Thymus (tissue), 11 donors: ENCODE data around the gene HMG20B. TPM values are rescaled to one million over a fixed set of nuclear protein-coding genes. Genes with fewer than 3 reads are reported as not detected.

Source experiments
- DNase-seq, 9 donors: peaks; one replicate each; pipeline ENCODE4 v3.0.0-alpha.2; 2013; ENCODE audit warnings: low spot score in 9 of 9, low read depth in 6 of 9, missing footprints in 1 of 9
- H3K27ac ChIP-seq, 2 donors: one replicate each; pipeline ENCODE4 v1.5.1; 2013; ENCODE audit warnings: control low read depth in 1 of 2, low read depth in 1 of 2, low read length in 1 of 2, mild to moderate bottlenecking in 1 of 2, moderate library complexity in 1 of 2
- H3K27me3 ChIP-seq, 2 donors: one replicate each; pipeline ENCODE4 v1.5.1; 2013; ENCODE audit warnings: low read length in 1 of 2; ENCODE audit not compliant: control insufficient read depth in 2 of 2, insufficient read depth in 1 of 2
- H3K36me3 ChIP-seq, 2 donors: one replicate each; pipeline ENCODE4 v1.5.1; 2013; ENCODE audit warnings: low read length in 1 of 2, mild to moderate bottlenecking in 1 of 2, moderate library complexity in 1 of 2; ENCODE audit not compliant: control insufficient read depth in 2 of 2, insufficient read depth in 2 of 2
- H3K4me1 ChIP-seq, 2 donors: one replicate each; pipeline ENCODE4 v1.5.1; 2013; ENCODE audit warnings: low read length in 2 of 2; ENCODE audit not compliant: control insufficient read depth in 2 of 2, insufficient read depth in 2 of 2
- H3K4me3 ChIP-seq, 2 donors: one replicate each; pipeline ENCODE4 v1.5.1; 2013; ENCODE audit warnings: low read length in 2 of 2, control low read depth in 1 of 2, mild to moderate bottlenecking in 1 of 2
- H3K9me3 ChIP-seq, 2 donors: one replicate each; pipeline ENCODE4 v1.5.1; 2013; ENCODE audit warnings: low read length in 1 of 2, mild to moderate bottlenecking in 1 of 2; ENCODE audit not compliant: control insufficient read depth in 2 of 2, insufficient read depth in 1 of 2
- WGBS: extraction: QIAGEN DNeasy Blood & Tissue Kit; methylation state at CpG from one replicate; pipeline ENCODE4 v1.1.7; 2013; 5-methylcytosine and 5-hydroxymethylcytosine counted together
- polyA plus RNA-seq: library from polyadenylated mRNA; stranded (reverse); fragments of 200-250 nt; gene quantifications from one replicate; pipeline ENCODE4 v1.2.3, GENCODE V29; 2013
- total RNA-seq: library from RNA; stranded (reverse); fragments of 120-200 nt; gene quantifications from one replicate; pipeline ENCODE4 v1.2.4, GENCODE V29; 2013
- donor health status: healthy.

Gene HMG20B
- total and polyA plus RNA-seq, 2 donors, result 111 to 116 TPM

DNA sequence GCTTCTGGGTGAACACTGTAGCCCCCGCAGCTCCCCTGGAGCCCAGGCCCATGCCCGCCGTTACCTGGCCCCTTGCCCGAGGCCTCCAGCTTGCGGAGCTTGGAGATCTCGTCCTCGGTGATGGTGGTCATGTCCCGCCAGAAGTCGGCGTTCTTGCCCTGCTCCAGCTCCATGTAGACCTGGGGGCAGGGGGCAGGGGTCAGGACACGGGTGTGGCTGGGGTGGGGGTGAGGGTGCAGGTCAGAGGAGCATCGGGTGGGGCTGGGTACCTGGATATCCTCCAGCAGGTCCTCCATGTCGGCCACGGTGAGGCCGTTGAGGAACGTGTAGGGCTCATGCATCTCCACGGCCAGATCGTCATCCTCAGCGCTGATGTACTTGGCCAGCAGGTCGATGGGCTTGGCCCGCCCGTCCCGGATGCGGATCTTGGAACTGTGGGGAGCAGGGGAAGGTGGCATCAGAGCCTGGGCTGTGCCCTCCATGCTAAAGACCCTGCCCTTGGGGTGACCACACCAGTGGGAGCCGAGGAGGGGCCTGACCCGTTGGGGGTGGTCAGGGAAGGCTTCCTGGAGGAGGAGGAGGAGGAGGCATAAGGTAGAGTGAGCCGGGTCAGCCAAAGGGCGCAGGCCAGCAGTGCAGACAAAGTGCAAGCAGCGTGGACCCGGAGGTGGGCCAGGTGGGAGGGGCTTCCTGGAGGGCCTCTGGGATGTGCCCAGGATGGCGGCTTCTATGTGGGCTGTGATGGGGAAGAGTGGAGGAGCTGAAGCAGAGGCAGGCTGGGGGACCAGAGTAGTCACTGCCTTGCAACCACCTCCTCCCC is 46.3 kb downstream of the HMG20B start:
- no peaks in the 10 kb centered on the region for H3K9me3 ChIP-seq
- H3K36me3 ChIP-seq, result peaks cover 44 to 81% of the 10 kb centered on the region in 2 donors
- DNase-seq, result no peak
- no peaks in the 10 kb centered on the region for H3K27me3 ChIP-seq
- H3K27ac ChIP-seq, result peak overlapping the region in 1 of 2 donors; percentile 26
- 96% methylated on average over 31 of the region's 31 CpGs for WGBS
- H3K4me3 ChIP-seq, result no peak overlapping the region
- H3K4me1 ChIP-seq, result peaks cover 5 to 22% of the 10 kb centered on the region in 2 donors

DNA sequence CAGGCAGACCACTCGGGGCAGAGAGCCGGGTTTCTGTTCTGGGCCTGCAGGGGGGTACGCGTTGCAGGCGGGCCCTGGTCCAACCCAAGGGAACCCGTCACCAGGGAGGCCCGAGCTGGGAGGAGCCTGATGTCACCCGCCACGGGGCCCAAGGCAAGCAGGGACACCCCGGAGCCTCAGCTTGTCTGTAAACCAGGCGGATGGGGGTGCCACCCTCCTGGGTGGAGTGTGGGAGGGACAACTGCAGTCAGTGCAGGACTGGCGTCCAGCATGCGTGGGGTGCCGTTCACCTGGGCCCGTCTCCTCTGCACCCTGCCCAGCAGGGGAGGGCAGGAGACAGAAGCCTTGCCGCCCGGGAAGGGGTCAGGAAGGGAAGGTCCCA is 46.9 kb downstream of the HMG20B start:
- peaks cover 43 to 75% of the 10 kb centered on the region in 2 donors for H3K36me3 ChIP-seq
- H3K4me1 ChIP-seq, result peaks cover 9 to 25% of the 10 kb centered on the region in 2 donors
- no peaks in the 10 kb centered on the region for H3K27me3 ChIP-seq
- H3K9me3 ChIP-seq, result no peaks in the 10 kb centered on the region
- no peak for DNase-seq
- 91% methylated on average over 17 of the region's 17 CpGs for WGBS
- no peak overlapping the region for H3K4me3 ChIP-seq
- H3K27ac ChIP-seq, result no peak overlapping the region

DNA sequence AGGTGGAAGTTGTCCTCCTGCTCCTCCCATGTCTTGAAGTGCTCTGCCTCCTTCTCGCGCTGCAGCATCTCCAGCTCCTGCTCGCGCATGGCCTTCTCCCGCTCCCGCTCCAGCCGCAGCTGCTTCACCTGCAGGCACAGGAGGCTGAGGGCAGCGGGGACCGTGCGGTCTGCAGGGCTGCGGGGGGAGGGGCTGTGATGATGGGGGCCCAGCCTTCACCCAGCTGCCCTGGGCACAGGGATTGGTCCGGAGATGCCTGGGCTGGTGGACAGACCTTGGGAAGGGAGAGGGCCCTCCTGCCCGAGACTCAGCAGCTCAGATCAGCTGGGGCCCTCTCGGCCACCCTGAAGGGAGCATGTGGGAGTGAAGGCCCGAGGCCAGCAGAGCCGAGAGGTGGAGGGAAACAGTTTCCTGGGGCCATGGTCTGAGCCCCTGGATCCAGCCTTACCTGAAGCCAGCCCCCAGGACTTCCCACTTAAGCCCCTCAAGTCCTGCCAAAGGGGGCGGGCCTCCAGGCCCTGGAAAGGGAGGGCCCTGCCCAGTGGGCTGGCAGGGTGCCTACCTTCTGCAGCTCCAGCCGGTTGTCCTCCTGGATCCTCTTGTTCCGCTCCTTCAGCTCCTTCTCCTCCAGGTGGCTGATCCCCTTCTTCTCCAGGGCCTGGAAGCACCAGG is 47.5 kb downstream of the HMG20B start:
- Histone ChIP-seq H3K36me3 (peaks cover 43 to 71% of the 10 kb centered on the region in 2 donors), H3K4me1 (peaks cover 10 to 26% of the 10 kb centered on the region in 2 donors), H3K4me3 (no peak overlapping the region), H3K27me3 (no peaks in the 10 kb centered on the region), H3K27ac (no peak overlapping the region), H3K9me3 (no peaks in the 10 kb centered on the region)
- 96% methylated on average over 19 of the region's 19 CpGs for WGBS
- no peak for DNase-seq

DNA sequence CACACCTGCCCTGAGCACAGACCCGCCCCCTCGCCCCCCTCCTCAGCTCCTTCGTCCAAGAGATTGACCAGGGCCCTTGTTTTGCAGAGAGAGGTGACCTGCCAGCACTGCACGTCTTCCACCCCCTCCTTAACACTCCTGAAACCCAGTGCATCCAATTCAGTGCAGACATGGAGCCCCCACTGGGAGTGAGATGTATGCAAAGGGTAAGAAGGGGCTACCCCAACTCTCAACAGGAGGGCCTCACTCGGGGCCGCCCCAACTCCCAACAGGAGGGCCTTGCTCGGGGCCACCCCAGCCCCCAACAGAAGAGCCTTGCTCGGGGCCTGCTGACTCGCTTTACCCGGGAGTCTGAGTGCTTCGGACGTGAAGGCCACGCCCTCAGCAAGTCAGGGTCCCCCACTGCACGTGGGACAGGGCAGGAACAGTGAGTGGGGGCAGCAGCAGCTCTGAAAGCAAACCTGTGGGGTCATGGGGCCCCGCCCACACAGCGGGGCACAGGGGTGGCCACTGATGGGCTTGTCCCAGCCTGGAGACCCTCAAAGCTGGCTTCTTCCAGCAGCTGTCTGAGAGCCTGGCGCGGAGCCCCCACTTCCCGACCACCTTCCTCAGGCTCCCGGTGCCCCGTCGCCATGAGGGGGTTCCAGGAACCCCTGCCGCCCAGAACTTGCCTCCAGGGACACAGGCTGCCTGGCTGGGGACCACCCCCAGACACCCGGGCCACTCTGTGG is 48.2 kb downstream of the HMG20B start:
- H3K27ac ChIP-seq, result no peak overlapping the region
- peaks cover 40 to 64% of the 10 kb centered on the region in 2 donors for H3K36me3 ChIP-seq
- H3K4me3 ChIP-seq, result no peak overlapping the region
- no peaks in the 10 kb centered on the region for H3K27me3 ChIP-seq
- DNase-seq, result no peak
- no peaks in the 10 kb centered on the region for H3K9me3 ChIP-seq
- 97% methylated on average over 24 of the region's 24 CpGs for WGBS
- H3K4me1 ChIP-seq, result peaks cover 17 to 31% of the 10 kb centered on the region in 2 donors

- Histone ChIP-seq H3K4me1 (peaks cover 18 to 34% of the 10 kb centered on the region in 2 donors), H3K36me3 (peaks cover 38 to 63% of the 10 kb centered on the region in 2 donors), H3K4me3 (no peak overlapping the region), H3K27ac (no peak overlapping the region), H3K9me3 (no peaks in the 10 kb centered on the region), H3K27me3 (no peaks in the 10 kb centered on the region)
- WGBS, result 98% methylated on average over 15 of the region's 15 CpGs
- no peak for DNase-seq
Measured at GRCh38 chr19:3621689-3622088, 48.9 kb downstream of the HMG20B start.

DNA sequence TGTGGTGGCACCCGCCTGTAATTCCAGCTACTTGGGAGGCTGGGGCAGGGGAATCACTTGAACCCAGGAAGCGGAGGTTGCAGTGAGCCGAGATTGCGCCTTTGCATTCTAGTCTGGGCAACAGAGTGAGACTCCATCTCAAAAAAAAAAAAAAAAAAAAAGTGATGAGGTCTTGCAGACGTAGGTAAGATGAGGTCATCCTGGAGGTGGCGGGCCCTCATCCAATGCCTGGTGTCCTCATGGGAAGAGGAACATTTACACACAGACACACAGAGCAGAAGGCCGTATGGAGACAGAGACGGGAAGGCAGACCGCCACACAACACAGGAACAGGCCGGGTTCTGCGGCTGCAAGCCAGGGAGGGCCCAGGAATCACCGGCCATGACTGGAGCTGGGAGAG is 49.5 kb downstream of the HMG20B start:
- no peak for DNase-seq
- 98% methylated on average over 12 of the region's 12 CpGs for WGBS
- H3K36me3 ChIP-seq, result peaks cover 35 to 62% of the 10 kb centered on the region in 2 donors

GRCh38 chr19:3623716-3624115 is 51.0 kb downstream of the HMG20B start:
- Histone ChIP-seq H3K27ac (no peak overlapping the region), H3K36me3 (peaks cover 33 to 50% of the 10 kb centered on the region in 2 donors), H3K4me3 (no peak overlapping the region), H3K9me3 (peaks cover 0 to 3% of the 10 kb centered on the region in 2 donors), H3K27me3 (no peaks in the 10 kb centered on the region), H3K4me1 (peaks cover 13 to 26% of the 10 kb centered on the region in 2 donors)
- DNase-seq, result no peak
- 93% methylated on average over 34 of the region's 34 CpGs for WGBS

More for the DNA sequence above, 49.5 kb downstream of the HMG20B start:
- Histone ChIP-seq H3K9me3 (peaks cover 0 to 2% of the 10 kb centered on the region in 2 donors), H3K27me3 (no peaks in the 10 kb centered on the region), H3K4me1 (peaks cover 18 to 36% of the 10 kb centered on the region in 2 donors), H3K27ac (no peak overlapping the region), H3K4me3 (no peak overlapping the region)

- 2% methylated on average over 21 of the region's 21 CpGs for WGBS
- no peak for DNase-seq
- Histone ChIP-seq H3K27me3 (no peaks in the 10 kb centered on the region), H3K36me3 (peaks cover 17 to 27% of the 10 kb centered on the region in 2 donors), H3K4me1 (peaks cover 13 to 22% of the 10 kb centered on the region in 2 donors), H3K9me3 (peaks cover 0 to 3% of the 10 kb centered on the region in 2 donors), H3K27ac (peak overlapping the region; percentile 36 to 38), H3K4me3 (peak overlapping the region; percentile 89 to 90)
Measured at GRCh38 chr19:3625996-3626472, 53.3 kb downstream of the HMG20B start.
